RCC 7860 (cell line): ENCODE measurements around the gene LMAN2L.

Experiments used
- DNase-seq: peaks from one replicate; pipeline ENCODE4 v3.0.0-alpha.2; 2015; ENCODE audit warnings: low spot score
- FAIRE-seq: peaks from 2 replicates; lab custom pipeline; 2012; peaks lifted over from hg19 to GRCh38; lab: Jason Lieb, UNC

Gene LMAN2L, protein sequence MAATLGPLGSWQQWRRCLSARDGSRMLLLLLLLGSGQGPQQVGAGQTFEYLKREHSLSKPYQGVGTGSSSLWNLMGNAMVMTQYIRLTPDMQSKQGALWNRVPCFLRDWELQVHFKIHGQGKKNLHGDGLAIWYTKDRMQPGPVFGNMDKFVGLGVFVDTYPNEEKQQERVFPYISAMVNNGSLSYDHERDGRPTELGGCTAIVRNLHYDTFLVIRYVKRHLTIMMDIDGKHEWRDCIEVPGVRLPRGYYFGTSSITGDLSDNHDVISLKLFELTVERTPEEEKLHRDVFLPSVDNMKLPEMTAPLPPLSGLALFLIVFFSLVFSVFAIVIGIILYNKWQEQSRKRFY

GRCh38 chr2:96739633-96740428, at the start of gene LMAN2L:
Gene LMAN2L (minus strand): TSS chr2:96740064. CDS start chr2:96740040, 24 bp downstream.
- FAIRE-seq (peak; percentile 90), DNase-seq (peak; percentile 89)

- DNase-seq (no peak), FAIRE-seq (no peak)
Observed at GRCh38 chr2:96789245-96789617, 49.4 kb upstream of the LMAN2L start.

DNA sequence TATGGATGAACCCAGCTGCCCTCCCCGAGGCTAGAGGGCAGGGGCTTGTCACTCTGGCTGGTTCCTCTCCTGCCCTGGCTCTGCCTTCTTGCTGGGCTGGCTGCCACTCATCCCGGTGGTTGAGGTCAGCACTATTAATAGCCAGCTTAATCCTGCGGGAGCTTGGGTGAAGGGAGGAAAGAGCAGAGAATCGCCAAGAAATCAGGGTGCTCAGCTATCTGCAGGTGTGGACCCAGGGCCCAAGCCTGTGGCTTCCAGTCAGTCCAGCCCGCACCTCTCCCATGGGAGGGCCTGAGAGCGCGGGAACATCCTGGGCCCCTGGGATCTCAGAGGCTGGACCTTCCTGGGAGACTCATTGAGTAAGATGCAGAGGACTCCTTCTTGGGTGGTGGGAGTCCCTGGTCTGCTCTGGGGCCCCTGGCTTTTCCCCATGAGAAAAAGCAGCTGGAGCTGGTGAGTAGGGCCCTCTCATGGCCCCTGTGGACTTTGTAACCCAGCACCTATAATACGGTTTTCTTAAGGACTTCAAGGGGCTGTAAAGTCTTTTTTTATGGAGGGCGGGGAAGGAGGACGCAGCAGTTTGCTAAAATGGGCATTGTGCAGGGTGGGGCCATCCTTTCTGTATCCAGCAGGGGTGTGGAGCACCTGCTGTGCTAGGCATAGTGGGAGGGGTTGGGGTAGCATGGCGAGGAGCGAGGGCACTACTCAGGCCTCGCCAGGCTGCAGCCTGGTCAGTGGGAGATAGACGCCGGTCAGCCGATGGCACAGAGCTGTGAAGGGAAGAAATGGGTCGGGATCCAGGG, 48.8 kb upstream of the LMAN2L start:
- DNase-seq (no peak), FAIRE-seq (no peak)

GRCh38 chr2:96787411-96787810, 47.5 kb upstream of the LMAN2L start:
- FAIRE-seq (no peak), DNase-seq (no peak)

DNA sequence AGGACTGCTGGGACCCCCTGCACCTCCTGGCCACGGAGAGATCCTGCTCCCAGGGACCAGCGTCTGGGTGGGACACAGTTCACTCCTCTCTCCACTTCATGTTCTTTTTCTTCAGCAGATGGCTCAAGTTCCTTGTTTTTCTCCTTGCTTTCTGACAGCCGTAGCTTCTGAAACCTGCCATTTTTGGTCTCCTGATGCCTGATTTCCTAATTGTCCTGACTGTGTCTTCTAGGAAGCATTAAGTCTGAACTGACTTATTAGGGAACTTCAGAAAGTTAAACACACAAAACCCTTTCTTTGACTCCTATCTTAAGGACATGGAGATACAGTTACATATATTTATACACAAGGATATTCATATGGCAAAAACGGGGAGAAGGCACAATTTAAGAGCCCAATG, 43.5 kb upstream of the LMAN2L start:
- FAIRE-seq = no peak
- no peak for DNase-seq

DNA sequence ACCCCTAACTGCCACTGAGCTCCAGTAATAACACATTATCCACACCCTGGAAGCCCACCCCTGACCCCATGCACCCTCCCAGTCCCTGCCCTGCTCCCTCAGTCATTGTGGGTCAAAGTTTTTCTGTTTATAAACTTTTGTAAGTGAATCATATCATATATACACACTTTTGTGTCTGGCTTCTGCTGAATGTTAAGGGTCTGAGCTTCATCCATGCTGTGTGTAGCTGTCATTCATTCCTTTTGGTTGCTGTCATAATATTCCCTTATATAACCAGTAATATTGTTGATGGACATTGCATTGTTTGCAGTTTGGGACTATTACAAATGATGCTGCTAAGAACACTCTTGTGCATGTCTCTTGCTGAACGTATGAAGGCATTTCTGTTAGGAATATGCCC, 35.3 kb upstream of the LMAN2L start:
- no peak for FAIRE-seq
- DNase-seq = no peak

DNA sequence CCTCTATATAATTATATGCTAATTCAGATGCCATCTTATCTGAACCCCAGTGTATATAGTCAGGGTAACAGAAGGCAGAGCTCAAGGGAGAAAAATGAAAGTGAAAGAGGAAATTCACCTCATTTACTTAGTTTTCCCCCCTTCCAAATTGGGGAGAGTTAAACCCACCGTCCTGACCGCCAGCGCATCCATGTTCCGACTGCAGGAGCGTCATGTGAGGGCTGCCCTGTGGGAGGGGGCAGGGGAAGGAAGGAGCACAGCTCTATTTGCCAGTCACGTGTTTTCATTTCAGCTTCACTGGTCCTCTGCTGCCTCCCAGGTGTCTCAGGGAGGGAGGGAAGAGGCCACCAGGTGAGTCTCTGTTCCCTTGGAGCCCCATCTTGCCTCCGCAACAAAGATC, 34.1 kb upstream of the LMAN2L start:
- FAIRE-seq = no peak
- DNase-seq = no peak

GRCh38 chr2:96772903-96773671, 33.2 kb upstream of the LMAN2L start:
- DNase-seq = no peak
- no peak for FAIRE-seq

- DNase-seq = no peak
- no peak for FAIRE-seq
Observed at GRCh38 chr2:96771796-96772618, 32.1 kb upstream of the LMAN2L start.

DNA sequence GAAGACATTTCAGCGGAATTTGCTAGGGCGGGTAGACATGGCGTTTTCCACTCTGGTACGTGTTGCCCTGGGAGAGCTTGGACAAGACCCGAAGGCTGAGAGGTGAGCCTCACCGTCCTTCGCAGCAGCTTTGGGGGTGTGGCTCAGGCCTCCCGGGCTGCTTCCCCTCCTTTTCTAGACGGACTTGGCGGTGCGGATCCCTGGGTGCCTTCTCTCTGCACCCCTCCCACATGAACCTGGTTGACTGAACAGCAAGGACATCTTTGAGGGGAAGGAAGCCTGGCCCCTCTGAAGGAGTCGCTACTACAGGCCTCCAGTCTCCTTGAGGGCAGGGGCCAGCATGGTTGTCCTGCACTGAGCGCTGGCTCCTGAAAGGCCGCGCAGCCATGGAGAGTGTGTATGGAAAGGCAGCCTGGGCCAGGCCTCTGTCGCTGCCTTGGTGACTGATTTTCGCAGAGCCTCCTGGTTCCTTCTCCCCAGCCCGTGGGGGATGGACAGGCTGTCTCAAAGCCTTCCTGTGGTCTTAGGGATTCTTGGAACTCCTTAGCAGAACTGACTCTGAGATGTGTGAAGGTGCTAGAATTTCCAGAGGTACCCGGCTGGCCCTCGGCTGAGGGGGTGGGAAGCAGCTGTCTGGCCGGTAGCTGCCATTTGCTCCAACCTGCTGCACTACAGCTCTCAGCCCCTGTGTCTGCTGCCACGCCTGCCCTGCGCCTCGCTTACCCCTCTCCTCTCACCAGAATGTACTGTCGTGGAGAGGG, 30.8 kb upstream of the LMAN2L start:
- DNase-seq (no peak), FAIRE-seq (no peak)

GRCh38 chr2:96769814-96770213, 29.9 kb upstream of the LMAN2L start:
- FAIRE-seq (no peak), DNase-seq (no peak)

DNA sequence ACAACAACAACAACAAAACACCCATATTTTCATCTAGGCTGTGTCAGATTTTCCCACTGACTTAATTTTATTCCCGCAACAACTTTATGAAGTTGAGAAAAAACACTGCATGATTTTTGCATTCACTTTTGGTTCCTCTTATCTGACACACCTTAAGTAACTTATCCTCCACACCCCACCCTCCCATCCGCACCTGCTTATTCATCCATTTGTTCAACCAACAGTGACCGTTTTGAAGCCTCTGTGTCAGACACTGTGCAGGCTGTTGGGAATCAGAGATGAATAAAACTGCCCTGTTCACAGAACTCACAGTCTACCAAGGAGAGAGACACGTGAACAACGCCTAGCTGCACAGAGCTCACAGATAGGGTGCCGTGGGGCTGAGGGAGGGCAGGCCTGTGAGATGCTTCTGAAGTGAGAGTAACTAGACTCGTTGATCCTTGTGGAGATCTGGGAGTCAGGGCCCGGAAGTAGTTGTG, 28.3 kb upstream of the LMAN2L start:
- DNase-seq (peak; percentile 75), FAIRE-seq (peak; percentile 77)

DNA sequence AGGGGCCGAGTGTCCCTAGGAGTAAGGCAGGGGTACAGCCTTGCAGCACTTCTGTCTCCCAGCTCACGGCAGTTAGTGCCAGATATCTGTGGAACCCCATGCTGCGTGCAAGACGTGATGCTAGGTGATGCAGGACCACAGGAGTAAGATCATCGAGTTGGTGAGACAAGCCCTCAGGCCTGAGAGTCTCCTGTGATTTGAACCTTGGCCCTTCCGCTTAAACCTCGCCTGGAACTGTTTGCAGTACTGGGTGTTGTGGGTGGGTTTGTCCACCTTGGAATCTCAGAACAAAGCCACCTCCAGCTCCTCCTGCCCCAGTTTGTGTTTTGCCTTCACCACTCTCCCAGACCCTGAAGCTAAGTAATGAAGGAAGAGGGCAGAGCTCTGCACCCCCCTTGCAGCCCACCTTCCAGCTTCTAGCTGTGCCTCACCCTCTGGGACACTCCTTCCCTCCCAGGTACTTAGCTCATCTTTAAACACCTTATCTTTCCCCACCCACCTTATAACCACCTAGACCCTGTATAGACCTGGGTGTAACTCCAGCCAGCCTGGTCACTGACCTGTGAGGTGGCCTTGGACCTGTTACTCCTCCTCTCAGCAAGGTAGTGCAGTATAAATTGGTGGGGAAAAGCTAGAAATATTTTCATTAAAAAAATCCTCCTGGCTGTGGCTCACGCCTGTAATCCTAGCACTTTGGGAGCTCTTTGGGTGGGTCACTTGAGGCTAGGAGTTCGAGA, 27.4 kb upstream of the LMAN2L start:
- no peak for FAIRE-seq
- no peak for DNase-seq

- FAIRE-seq (no peak), DNase-seq (no peak)
Observed at GRCh38 chr2:96764253-96764637, 24.4 kb upstream of the LMAN2L start.

DNA sequence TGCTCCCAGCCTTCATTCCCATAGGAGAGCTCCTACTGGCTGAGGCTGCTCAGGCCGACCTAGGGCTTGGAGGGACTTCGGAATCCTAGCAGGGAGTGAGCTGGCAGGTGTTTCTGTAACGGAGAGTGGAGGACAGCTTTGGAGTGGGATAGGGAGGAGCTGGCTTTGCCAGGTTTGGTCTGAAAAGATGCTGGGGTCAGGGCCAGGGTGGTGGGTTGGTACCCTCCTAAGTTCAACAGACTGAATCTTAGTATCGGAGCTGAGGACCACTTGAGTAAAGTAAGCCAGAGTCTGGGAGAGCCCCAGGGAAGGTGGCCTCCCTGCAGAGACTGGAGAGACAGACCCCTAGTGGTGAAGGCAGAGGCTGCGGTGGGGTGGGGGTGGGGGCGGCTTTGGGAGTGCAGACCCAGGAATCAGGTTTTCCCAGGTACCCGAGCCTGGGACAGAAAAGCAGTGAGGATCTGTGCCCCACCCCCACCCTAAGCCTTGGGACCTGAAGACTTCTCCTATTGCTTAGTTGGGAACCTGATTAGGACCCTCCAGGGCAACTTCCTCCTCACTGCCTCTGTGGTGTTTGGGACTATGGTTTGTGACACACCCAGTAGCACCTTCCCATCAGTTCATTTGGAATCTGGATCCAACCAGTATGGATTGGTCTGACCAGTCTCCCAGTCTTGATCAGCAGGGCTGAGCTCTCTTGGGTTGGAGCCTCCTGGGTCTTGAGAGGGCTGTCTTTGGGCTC, 23.8 kb upstream of the LMAN2L start:
- no peak for FAIRE-seq

DNA sequence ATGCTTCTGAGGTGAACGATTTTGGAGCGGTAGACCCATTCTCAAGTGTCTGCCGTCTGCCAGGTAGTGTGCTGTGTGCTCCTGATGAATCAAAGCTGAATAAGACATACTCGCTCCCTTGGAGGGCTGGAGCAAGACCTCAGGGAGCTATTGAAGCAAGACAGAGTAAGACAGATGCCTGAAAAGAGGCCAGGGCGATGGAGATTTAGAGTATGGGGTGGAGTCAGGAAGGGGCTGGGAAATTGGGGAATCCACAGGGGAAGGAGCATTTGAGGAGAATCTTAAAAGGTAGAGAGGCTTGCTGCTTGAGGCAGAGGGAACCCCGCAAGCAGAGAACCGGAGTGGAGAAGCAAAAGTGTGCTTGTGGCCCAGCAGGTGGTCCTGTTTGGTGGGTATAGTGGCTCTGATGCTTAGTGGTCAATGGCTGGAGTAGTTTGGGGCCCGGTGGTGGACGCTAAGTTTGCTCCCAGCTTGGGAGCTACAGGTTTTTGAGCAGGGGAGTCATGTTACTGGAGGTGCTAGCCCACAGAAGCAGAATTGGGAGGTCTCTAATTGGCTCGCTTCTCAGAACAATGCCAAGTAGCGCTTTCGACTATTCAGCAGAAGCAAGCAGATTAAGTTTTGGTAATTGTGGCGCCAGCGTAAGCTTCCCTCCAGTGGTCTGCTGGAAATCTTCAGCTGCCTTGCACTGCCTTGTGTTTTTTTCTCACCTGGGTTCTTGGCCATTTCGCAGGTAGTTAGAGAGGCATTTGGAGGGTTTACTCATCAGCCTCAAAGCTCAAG, 22.9 kb upstream of the LMAN2L start:
- FAIRE-seq = no peak
- DNase-seq = no peak

More for the DNA sequence above, 23.8 kb upstream of the LMAN2L start:
- no peak for DNase-seq
